ENCODE data around the gene TMEM200A.

GRCh38 chr6:130373992-130374391 is 8.2 kb downstream of the TMEM200A start:
- TF ChIP-seq CTCF (IDR thresholded peaks at IDR 0.05) (no peak), POLR2A (IDR thresholded peaks at IDR 0.05; ENCODE audit: low read depth) (no peak), EP300 (IDR thresholded peaks at IDR 0.05) (no peak), POLR2AphosphoS5 (IDR thresholded peaks at IDR 0.05) (no peak)
